ENCODE results near the gene RMND5B.

DNA sequence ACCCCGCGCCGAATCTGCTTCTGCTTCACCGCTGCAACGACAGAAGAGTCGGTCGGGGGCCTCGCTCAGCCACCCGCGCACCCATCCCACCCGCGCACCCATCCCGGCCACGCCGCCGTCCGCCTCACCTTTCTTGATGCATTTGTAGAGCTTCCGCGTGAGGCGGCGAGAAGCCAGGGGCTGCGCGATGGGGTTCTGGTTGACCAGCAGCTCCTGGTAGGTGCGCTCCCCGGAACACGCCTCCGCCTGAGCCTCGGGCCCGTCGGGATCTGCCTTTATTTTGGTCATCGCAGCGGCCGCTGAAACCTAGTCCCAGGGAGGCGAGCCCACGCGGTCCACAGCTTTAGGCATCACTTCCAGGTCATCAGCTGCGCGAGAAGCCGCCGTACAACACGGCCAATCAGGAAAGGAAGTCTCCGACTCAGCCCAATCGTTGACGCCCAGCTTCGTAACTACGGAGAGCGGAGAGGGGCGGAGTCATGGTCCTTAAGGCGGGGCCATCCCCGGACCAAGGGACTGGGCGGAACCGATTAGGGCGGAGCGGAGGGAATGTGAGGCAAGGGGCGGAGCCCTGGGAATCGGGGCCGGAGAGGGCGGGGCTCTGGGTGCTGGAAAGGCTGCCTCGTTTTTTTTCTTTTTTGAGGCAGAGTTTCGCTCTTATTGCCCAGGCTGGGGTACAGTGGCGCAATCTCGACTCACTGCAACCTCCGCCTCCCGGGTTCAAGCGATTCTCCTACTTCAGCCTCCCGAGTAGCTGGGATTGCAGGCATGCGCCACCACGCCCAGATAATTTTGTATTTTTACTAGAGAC, 22.9 kb downstream of the RMND5B start, which contains the start of gene NHP2:
- TF ChIP-seq NFRKB (IDR thresholded peaks at IDR 0.05) (no peak), ZNF280D (CRISPR knock-in tag; IDR thresholded peaks at IDR 0.05) (no peak), TBP (CRISPR knock-in tag; IDR thresholded peaks at IDR 0.05) (no peak)

Data from HepG2 (cell line).